Measurements from ENCODE around the gene SLC25A33.

The SLC25A33 gene

DNA sequence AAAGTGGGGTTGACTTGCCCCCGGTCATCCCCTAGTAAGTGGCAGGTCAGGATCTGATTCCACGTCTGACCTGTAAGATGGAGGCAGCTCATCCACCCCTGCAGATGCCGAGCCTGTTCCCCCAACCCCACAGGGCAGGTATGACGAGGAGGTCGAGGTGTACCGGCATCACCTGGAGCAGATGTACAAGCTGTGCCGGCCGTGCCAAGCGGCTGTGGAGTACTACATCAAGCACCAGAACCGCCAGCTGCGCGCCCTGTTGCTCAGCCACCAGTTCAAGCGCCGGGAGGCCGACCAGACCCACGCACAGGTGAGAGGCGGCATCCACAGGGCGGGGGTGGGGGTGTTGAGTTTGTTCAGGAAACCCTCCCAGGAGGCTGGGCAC lies 59.0 kb downstream of the SLC25A33 start:
- Histone ChIP-seq H3K4me1 (ENCODE audit: control insufficient read depth in 1 of 2, insufficient read depth in 1 of 2, low read depth in 1 of 2, low read length in 1 of 2) (peaks cover 4% of the 10 kb centered on the region in 2 experiments), H3K36me3 (peaks cover 18% of the 10 kb centered on the region), H3K27ac (no peak overlapping the region), H3K4me3 (ENCODE audit: low read depth in 1 of 2, low read length in 1 of 2) (no peak overlapping the region), H3K9me3 (no peaks in the 10 kb centered on the region), H3K27me3 (no peaks in the 10 kb centered on the region)
- TF ChIP-seq, protein P1, sequence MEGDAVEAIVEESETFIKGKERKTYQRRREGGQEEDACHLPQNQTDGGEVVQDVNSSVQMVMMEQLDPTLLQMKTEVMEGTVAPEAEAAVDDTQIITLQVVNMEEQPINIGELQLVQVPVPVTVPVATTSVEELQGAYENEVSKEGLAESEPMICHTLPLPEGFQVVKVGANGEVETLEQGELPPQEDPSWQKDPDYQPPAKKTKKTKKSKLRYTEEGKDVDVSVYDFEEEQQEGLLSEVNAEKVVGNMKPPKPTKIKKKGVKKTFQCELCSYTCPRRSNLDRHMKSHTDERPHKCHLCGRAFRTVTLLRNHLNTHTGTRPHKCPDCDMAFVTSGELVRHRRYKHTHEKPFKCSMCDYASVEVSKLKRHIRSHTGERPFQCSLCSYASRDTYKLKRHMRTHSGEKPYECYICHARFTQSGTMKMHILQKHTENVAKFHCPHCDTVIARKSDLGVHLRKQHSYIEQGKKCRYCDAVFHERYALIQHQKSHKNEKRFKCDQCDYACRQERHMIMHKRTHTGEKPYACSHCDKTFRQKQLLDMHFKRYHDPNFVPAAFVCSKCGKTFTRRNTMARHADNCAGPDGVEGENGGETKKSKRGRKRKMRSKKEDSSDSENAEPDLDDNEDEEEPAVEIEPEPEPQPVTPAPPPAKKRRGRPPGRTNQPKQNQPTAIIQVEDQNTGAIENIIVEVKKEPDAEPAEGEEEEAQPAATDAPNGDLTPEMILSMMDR (IDR thresholded peaks at IDR 0.05), result no peak

DNA sequence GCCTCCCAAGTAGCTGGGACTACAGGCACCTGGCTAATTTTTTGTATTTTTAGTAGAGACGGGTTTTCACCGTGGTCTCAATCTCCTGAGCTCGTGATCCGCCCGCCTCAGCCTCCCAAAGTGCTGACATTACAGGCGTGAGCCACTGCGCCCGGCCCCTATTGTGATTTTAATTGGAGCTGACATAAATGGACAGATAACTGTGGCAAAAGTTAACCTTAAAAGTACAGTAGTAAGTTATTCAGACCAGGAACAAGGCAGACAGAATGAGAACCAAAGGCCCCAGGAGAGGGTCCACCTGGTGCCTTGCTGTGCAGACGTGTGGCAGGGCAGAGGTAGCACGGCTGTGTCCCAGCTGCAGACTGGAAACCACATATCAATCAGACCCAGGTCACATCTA lies 60.5 kb downstream of the SLC25A33 start:
- TF ChIP-seq, protein P1 (IDR thresholded peaks at IDR 0.05), result no peak
- Histone ChIP-seq H3K36me3 (peaks cover 28% of the 10 kb centered on the region), H3K9me3 (no peaks in the 10 kb centered on the region), H3K27me3 (no peaks in the 10 kb centered on the region), H3K4me1 (ENCODE audit: control insufficient read depth in 1 of 2, insufficient read depth in 1 of 2, low read depth in 1 of 2, low read length in 1 of 2) (no peaks in the 10 kb centered on the region), H3K27ac (no peak overlapping the region), H3K4me3 (ENCODE audit: low read depth in 1 of 2, low read length in 1 of 2) (no peak overlapping the region)

DNA sequence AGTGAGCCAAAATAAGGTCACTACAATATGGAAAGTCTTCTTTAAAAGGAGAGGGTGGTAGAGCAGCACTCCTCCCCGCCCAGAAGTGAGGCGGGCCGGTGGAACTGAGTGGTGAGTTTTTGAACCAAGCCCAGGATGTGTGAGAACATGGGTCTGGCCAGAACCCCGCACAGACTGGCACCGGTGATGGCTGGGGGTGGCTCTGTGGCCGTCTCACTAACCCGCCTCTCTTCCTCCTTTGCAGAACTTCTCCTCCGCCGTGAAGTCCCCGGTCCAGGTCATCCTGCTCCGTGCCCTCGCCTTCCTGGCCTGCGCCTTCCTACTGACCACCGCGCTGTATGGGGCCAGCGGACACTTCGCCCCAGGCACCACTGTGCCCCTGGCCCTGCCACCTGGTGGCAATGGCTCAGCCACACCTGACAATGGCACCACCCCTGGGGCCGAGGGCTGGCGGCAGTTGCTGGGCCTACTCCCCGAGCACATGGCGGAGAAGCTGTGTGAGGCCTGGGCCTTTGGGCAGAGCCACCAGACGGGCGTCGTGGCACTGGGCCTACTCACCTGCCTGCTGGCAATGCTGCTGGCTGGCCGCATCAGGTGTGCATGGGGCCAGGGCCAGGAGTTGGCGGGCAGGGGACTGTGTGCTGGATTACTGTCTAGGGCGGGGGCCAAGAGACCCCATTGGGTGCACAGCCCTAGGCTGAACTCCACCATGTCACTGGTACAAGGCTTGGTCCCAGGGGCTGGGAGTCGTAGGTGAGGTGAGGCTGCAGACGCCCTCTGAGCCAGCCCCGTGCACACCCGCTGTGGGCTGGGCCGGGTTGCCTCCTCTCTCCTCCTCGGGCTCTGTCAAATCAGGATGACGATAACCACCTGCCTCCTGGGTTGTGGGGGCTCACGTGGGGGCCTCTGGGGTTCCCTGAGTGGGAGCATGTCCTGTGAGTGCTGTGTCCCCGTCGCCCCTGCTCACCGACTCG lies 61.9 kb downstream of the SLC25A33 start:
- TF ChIP-seq, protein P1 (IDR thresholded peaks at IDR 0.05), result no peak
- H3K27ac ChIP-seq, result no peak overlapping the region
- H3K4me1 ChIP-seq (ENCODE audit: control insufficient read depth in 1 of 2, insufficient read depth in 1 of 2, low read depth in 1 of 2, low read length in 1 of 2), result no peaks in the 10 kb centered on the region
- H3K9me3 ChIP-seq, result no peaks in the 10 kb centered on the region
- H3K36me3 ChIP-seq, result peaks cover 28% of the 10 kb centered on the region
- no peak overlapping the region for H3K4me3 ChIP-seq (ENCODE audit: low read depth in 1 of 2, low read length in 1 of 2)
- no peaks in the 10 kb centered on the region for H3K27me3 ChIP-seq

DNA sequence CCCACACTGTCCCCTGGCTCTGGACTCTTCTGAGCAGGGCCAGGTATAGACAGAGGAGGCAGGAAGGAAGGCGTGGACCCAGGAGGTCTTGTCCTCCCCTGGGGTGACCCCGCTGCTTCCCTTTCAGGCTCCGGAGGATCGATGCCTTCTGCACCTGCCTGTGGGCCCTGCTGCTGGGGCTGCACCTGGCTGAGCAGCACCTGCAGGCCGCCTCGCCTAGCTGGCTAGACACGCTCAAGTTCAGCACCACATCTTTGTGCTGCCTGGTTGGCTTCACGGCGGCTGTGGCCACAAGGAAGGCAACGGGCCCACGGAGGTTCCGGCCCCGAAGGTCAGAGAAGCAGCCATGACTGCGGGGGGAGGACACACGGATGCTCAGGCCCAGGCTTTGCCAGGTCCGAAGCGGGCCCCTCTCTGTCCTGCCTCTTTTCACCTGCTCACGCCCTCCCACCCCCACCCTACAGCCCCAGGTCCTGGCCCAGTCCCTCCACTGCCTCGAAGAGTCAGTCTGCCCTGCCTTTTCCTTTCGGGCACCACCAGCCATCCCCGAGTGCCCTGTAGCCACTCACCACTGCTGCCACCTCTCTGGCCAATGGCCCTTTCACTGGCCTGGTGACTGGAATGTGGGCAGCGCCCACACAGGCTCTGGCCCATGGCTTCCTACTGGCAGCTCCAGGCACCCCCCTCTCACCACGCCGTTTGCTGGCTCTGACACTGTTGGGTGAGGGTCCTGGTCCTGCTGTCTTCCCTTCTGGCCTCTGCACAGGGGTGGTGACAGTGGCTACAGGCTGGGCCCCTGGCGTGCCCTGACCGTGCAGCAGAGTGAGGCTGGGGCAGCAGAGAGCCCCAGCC lies 62.9 kb downstream of the SLC25A33 start:
- no peaks in the 10 kb centered on the region for H3K9me3 ChIP-seq
- no peak overlapping the region for H3K4me3 ChIP-seq (ENCODE audit: low read depth in 1 of 2, low read length in 1 of 2)
- peaks cover 25% of the 10 kb centered on the region for H3K36me3 ChIP-seq
- TF ChIP-seq, protein P1 (IDR thresholded peaks at IDR 0.05), result no peak
- H3K27ac ChIP-seq, result no peak overlapping the region
- no peaks in the 10 kb centered on the region for H3K4me1 ChIP-seq (ENCODE audit: control insufficient read depth in 1 of 2, insufficient read depth in 1 of 2, low read depth in 1 of 2, low read length in 1 of 2)
- H3K27me3 ChIP-seq, result no peaks in the 10 kb centered on the region

DNA sequence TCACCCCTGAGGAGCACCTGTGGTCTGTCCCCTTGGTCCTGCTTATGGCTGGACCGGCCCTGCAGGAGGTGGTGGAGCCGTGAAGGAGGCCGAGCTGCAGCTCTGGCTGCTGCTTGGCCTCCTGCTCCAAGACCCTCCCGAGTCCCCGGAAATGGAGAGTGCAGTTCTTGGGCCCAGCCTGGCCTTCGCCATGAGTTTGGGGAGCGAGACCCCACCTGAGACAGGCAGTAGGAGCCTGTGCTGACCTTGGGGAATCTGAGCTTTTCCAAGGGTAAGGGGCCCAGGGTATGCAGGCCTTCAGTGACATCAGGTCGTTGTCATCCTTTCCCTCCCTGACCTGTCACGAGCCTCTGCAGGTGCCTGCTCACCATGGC lies 63.5 kb downstream of the SLC25A33 start:
- Histone ChIP-seq H3K27me3 (no peaks in the 10 kb centered on the region), H3K4me3 (ENCODE audit: low read depth in 1 of 2, low read length in 1 of 2) (no peak overlapping the region), H3K36me3 (peaks cover 23% of the 10 kb centered on the region)

More for the DNA sequence above, 63.5 kb downstream of the SLC25A33 start:
- H3K9me3 ChIP-seq, result no peaks in the 10 kb centered on the region
- no peak overlapping the region for H3K27ac ChIP-seq
- no peaks in the 10 kb centered on the region for H3K4me1 ChIP-seq (ENCODE audit: control insufficient read depth in 1 of 2, insufficient read depth in 1 of 2, low read depth in 1 of 2, low read length in 1 of 2)
- TF ChIP-seq, protein P1 (IDR thresholded peaks at IDR 0.05), result no peak
